Suprapubic skin (tissue), 4 donors: ENCODE data around the gene TDRD15. TPM values are rescaled to one million over a fixed set of nuclear protein-coding genes. Genes with fewer than 3 reads are reported as not detected.
"Not testable (repeated sequence)": the region's sequence is repeated elsewhere in the genome, so short reads cannot be mapped to it uniquely, and the experiment has no call there.

Source experiments
- DNase-seq, 2 donors: peaks; one replicate each; pipeline ENCODE4 v3.0.0-alpha.2; 2019; ENCODE audit warnings: low spot score in 2 of 2
- H3K27ac ChIP-seq: fragments of 200-600 bp; sonication (generic); one replicate; pipeline ENCODE4 v1.5.1; 2019
- H3K27me3 ChIP-seq: fragments of 200-600 bp; sonication (generic); one replicate; pipeline ENCODE4 v1.5.1; 2019
- H3K36me3 ChIP-seq: fragments of 200-600 bp; sonication (generic); one replicate; pipeline ENCODE4 v1.5.1; 2019
- H3K4me1 ChIP-seq: fragments of 200-600 bp; sonication (generic); one replicate; pipeline ENCODE4 v1.5.1; 2019
- H3K4me3 ChIP-seq: fragments of 200-600 bp; sonication (generic); one replicate; pipeline ENCODE4 v1.5.1; 2019; ENCODE audit warnings: mild to moderate bottlenecking
- H3K9me3 ChIP-seq: fragments of 200-600 bp; sonication (generic); one replicate; pipeline ENCODE4 v1.5.1; 2019
- CTCF ChIP-seq, 2 donors: fragments of 200-600 bp in 1 of 2; fragments of 450-650 bp in 1 of 2; sonication (generic) in 1 of 2; IDR thresholded peaks; one replicate each; pipeline ENCODE4 v1.5.1; 2016 to 2019; ENCODE audit warnings: antibody characterized with exemption in 2 of 2, mild to moderate bottlenecking in 1 of 2, moderate library complexity in 1 of 2
- EP300 ChIP-seq: sonication (generic); formaldehyde crosslinking; IDR thresholded peaks from one replicate; pipeline ENCODE4 v1.6.1; 2017; ENCODE audit warnings: antibody characterized with exemption
- POLR2A ChIP-seq, 2 donors: fragments of 450-650 bp; IDR thresholded peaks; one replicate each; pipeline ENCODE4 v1.6.1; 2017; ENCODE audit warnings: antibody characterized with exemption in 2 of 2, mild to moderate bottlenecking in 2 of 2, moderate library complexity in 2 of 2
- POLR2AphosphoS5 ChIP-seq, 3 donors: sonication (generic); formaldehyde crosslinking; IDR thresholded peaks; one replicate each; pipeline ENCODE4 v1.6.1; 2017; ENCODE audit warnings: antibody characterized with exemption in 3 of 3
- WGBS: methylation state at CpG from one replicate; pipeline ENCODE4 v1.1.5; 2018; 5-methylcytosine and 5-hydroxymethylcytosine counted together
- total RNA-seq, 4 donors: library from RNA; depleted of rRNA; stranded (reverse); fragments of >200 nt; gene quantifications; one replicate each; pipeline ENCODE4 v1.1.0, GENCODE V29; 2016

The TDRD15 gene
- total RNA-seq, 4 donors from 2014 or later = 0.19 TPM; not detected in 3

- H3K27me3 ChIP-seq = peaks cover 4% of the 10 kb centered on the region
- no peaks in the 10 kb centered on the region for H3K4me1 ChIP-seq
- H3K9me3 ChIP-seq = no peaks in the 10 kb centered on the region
- no peak overlapping the region for H3K27ac ChIP-seq
- DNase-seq = no peak
- WGBS = 84% methylated on average over 5 of the region's 5 CpGs
- no peak for TF ChIP-seq POLR2AphosphoS5 (IDR thresholded peaks at IDR 0.05)
- TF ChIP-seq CTCF (IDR thresholded peaks at IDR 0.05) = no peak
- TF ChIP-seq POLR2A (IDR thresholded peaks at IDR 0.05) = no peak
- TF ChIP-seq EP300 = no peak
- H3K36me3 ChIP-seq = no peaks in the 10 kb centered on the region
- no peak overlapping the region for H3K4me3 ChIP-seq
Observed at GRCh38 chr2:21099281-21099907, 24.4 kb upstream of the TDRD15 start.

- not testable (repeated sequence) for H3K9me3 ChIP-seq, H3K4me1 ChIP-seq, DNase-seq, H3K36me3 ChIP-seq, H3K27me3 ChIP-seq, H3K4me3 ChIP-seq, H3K27ac ChIP-seq
- WGBS = 94% methylated on average over 34 of the region's 34 CpGs
Observed at GRCh38 chr2:21101514-21102155, 22.1 kb upstream of the TDRD15 start.

GRCh38 chr2:21102356-21102755, 21.4 kb upstream of the TDRD15 start:
- Histone ChIP-seq H3K9me3 (no peaks in the 10 kb centered on the region), H3K27me3 (peaks cover 4% of the 10 kb centered on the region), H3K4me3 (no peak overlapping the region), H3K4me1 (no peaks in the 10 kb centered on the region), H3K27ac (no peak overlapping the region), H3K36me3 (no peaks in the 10 kb centered on the region)
- 83% methylated on average over 8 of the region's 12 CpGs for WGBS
- TF ChIP-seq EP300 = no peak
- no peak for TF ChIP-seq CTCF (IDR thresholded peaks at IDR 0.05)
- no peak for TF ChIP-seq POLR2A (IDR thresholded peaks at IDR 0.05)
- no peak for TF ChIP-seq POLR2AphosphoS5 (IDR thresholded peaks at IDR 0.05)
- no peak for DNase-seq

GRCh38 chr2:21103274-21103891, 20.4 kb upstream of the TDRD15 start:
- Histone ChIP-seq H3K27me3 (peaks cover 2% of the 10 kb centered on the region), H3K9me3 (no peaks in the 10 kb centered on the region), H3K36me3 (no peaks in the 10 kb centered on the region), H3K27ac (no peak overlapping the region), H3K4me3 (no peak overlapping the region), H3K4me1 (no peaks in the 10 kb centered on the region)
- DNase-seq = no peak
- WGBS = 59% methylated on average over 1 of the region's 1 CpG
- TF ChIP-seq CTCF (IDR thresholded peaks at IDR 0.05) (no peak), POLR2AphosphoS5 (IDR thresholded peaks at IDR 0.05) (no peak)

GRCh38 chr2:21104030-21104660, 19.6 kb upstream of the TDRD15 start:
- H3K36me3 ChIP-seq = no peaks in the 10 kb centered on the region
- no peaks in the 10 kb centered on the region for H3K9me3 ChIP-seq
- WGBS = 29% methylated on average over 1 of the region's 1 CpG
- no peak for DNase-seq
- no peak overlapping the region for H3K27ac ChIP-seq
- no peak overlapping the region for H3K4me3 ChIP-seq
- no peaks in the 10 kb centered on the region for H3K27me3 ChIP-seq
- no peaks in the 10 kb centered on the region for H3K4me1 ChIP-seq
- no peak for TF ChIP-seq POLR2AphosphoS5 (IDR thresholded peaks at IDR 0.05)
- TF ChIP-seq EP300 = no peak
- TF ChIP-seq POLR2A (IDR thresholded peaks at IDR 0.05) = no peak
- TF ChIP-seq CTCF (IDR thresholded peaks at IDR 0.05) = no peak
